Measurements from ENCODE around the gene ERP29.
"Not testable (repeated sequence)": the region's sequence is repeated elsewhere in the genome, so short reads cannot be mapped to it uniquely, and the experiment has no call there.

ERP29 gene

GRCh38 chr12:112004041-112004440 lies 9.2 kb upstream of the ERP29 start:
- DNase-seq, result no peak

DNA sequence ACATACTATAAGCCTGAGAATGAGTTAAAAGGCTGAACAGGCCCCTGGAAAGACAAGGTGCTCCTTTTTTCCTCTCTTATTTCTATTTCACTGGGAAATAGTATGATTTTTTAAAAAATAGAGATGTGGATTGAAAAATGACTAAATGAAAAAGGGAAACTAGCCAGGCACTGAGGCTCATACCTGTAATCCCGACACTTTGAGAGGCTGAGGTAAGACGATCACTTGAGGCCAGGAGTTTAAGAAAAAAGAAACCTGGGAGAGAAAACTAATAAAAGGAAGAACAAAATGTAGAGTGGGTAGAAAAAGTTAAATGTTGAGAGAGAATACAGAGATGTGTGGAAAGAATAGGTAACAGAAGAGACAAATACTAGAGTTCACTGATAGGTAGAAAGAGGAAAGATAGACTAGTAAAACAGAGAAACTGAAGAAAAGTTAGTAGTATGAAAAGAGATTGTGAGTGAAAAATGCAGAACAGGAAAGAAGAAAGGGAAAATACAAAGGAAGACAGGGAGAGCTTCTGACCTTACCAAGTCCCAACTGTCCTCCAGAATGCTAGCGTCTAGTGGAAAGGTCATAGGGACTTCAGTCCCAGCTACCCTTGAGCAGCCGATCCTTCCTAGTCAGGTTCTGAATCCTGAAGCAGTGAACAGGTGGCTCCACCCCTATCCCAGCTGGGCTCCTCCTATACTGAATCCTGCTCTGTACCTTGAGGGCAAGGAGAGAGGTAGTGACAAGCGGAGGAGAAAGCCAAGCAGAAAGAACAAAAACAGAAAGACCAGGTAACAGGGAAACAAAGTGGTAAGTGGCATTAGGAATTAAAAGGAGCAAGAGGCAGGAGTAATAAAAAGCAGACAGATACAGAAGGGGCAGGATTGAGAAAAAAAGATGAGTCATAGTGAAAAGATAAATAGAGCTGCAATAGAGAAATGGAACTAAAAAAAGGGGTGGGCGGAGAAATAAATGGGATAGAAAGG lies 7.5 kb upstream of the ERP29 start:
- peak; percentile 55 for DNase-seq

DNA sequence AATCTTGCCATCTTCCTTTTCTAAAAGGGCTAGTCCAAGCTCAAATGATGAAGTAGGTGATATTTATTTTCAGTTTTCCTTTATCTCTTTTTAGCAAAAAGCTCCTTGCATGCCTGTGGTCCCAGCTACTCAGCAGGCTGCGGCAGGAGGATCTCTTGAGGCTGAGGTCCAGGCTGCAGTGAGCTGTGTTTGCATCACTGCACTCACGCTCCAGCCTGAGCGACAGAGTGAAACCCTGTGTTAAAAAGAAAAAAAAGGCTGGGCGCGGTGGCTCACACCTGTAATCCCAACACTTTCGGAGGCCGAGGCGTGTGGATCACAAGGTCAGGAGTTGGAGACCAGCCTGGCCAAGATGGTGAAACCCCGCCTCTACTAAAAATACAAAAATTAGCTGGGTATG lies 5.3 kb upstream of the ERP29 start:
- no peak for DNase-seq

- no peak for DNase-seq
Measured at GRCh38 chr12:112008918-112009317, 4.3 kb upstream of the ERP29 start.

GRCh38 chr12:112009596-112009995 lies 3.6 kb upstream of the ERP29 start:
- not testable (repeated sequence) for DNase-seq

GRCh38 chr12:112010415-112011344 lies 2.5 kb upstream of the ERP29 start:
- DNase-seq, result no peak

GRCh38 chr12:112011685-112012084 lies 1.5 kb upstream of the ERP29 start:
- no peak for DNase-seq

GRCh38 chr12:112013601-112014402 lies 576 bp downstream of the ERP29 start:
- DNase-seq, result peak; percentile 66

GRCh38 chr12:112015938-112016337 lies 2.7 kb downstream of the ERP29 start:
- DNase-seq, result no peak

DNA sequence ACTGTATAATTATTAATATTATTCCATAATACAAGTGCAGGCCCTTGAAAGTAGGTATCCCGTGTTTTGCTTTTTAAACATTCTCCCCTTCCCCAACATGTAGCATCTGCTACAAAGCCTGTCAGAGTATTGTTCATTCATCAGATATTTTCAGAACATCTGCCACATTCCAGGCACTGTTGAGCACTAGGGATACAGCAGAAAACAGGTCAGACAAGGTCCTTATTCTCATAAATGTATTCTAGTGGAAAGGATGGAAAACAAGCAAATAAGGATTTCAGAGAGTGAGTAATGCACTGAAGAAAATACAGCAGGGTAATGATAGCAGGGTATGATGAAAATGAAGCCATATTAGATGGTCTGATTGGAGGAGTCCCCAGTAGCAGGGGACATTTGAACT lies 3.8 kb downstream of the ERP29 start:
- DNase-seq, result no peak

GRCh38 chr12:112018571-112019237 lies 5.5 kb downstream of the ERP29 start:
- DNase-seq, result no peak

GRCh38 chr12:112020947-112021457 lies 7.8 kb downstream of the ERP29 start:
- DNase-seq, result no peak

DNA sequence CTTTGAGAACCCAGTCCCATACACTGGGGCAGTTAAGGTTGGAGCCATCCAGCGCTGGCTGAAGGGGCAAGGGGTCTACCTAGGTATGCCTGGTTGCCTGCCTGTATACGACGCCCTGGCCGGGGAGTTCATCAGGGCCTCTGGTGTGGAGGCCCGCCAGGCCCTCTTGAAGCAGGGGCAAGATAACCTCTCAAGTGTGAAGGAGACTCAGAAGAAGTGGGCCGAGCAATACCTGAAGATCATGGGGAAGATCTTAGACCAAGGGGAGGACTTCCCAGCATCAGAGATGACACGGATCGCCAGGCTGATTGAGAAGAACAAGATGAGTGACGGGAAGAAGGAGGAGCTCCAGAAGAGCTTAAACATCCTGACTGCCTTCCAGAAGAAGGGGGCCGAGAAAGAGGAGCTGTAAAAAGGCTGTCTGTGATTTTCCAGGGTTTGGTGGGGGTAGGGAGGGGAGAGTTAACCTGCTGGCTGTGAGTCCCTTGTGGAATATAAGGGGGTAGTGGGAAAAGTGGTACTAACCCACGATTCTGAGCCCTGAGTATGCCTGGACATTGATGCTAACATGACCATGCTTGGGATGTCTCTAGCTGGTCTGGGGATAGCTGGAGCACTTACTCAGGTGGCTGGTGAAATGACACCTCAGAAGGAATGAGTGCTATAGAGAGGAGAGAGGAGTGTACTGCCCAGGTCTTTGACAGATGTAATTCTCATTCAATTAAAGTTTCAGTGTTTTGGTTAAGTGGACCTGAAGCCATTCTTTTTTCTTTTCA lies 9.2 kb downstream of the ERP29 start:
- no peak for DNase-seq

- no peak for DNase-seq
Measured at GRCh38 chr12:112023759-112024396, 10.7 kb downstream of the ERP29 start.

DNA sequence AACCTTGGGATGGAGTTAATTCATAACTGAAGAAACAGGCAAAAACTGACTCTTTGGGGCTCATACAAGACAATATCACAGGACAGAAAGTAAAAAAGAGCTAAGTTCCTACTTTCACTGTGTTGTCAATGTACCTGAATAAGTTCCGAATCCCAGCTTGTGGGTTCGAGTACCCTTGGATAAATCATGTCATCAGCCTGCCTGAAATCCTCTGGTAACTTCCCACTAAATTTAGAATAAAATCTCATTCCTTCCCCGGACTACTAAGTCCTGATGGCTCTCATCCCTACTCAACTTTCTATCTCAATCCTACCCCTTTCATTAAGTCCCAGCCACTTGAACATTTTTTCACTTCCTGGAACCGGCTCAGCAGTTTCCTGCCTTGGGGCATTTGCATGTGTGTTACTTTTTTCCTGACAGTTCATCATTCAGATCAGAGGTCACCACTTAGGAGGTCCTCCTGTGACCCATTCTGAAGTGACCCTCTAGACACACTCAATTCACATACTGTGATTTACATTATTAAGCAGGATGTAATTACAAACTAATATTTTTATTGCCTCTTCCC lies 12.7 kb downstream of the ERP29 start:
- no peak for DNase-seq

- no peak for DNase-seq
Measured at GRCh38 chr12:112029301-112029700, 16.1 kb downstream of the ERP29 start.

GRCh38 chr12:112031472-112031871 lies 18.2 kb downstream of the ERP29 start:
- no peak for DNase-seq

- no peak for DNase-seq
Measured at GRCh38 chr12:112032292-112032691, 19.1 kb downstream of the ERP29 start.

DNA sequence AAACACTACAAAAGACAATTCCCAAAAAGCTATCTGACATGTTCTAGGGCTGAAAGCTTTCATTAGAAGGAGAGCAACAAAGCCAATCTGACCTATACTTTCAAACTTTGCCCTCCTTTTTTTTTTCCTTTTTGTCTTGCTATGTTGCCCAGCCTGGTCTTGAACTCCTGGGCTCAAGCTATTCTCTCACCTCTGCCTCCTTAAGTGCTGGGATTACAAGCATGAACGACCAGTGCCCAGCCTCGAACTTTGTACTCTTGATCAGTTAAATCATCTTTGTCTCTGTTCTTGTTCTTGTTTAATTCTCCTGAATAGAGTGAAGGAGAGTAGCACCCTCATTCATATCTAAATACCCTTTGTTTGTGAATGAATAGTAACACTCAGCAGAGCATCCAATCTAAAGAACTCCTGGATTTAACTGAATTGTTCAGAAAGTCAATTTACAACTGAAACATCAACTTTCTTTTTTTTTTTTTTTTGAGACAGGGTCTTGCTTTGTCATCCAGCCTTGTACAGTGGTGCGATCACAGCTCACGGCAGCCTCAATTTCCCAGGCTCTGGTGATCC lies 22.1 kb downstream of the ERP29 start:
- no peak for DNase-seq

DNA sequence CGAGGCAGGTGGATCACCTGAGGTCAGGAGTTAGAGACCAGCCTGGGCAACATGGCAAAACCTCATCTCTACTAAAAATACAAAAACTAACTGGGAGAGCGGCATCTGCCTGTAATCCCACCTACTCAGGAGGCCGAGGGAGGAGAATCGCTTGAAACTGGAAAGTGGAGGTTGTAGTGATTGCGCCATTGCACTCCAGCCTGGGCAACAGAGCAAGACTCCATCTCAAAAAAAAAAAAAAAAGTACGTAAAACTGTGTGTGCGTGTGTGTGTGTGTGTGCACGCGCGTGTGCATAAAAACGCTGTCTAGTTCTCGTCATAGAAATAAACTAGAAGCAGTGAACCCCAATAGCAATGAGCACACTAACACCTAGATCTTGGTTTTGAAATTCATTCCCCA lies 23.4 kb downstream of the ERP29 start:
- DNase-seq, result not testable (repeated sequence)

Measured in NCI-H2171 (cell line).